ENCODE measurements around the gene HBP1. TPM values are rescaled to one million over a fixed set of nuclear protein-coding genes. Genes with fewer than 3 reads are reported as not detected.

The HBP1 gene
- total and polyA plus RNA-seq, 2 of the 13 experiments (the other 11 are each of a cell fraction or from before 2014, with no cell fraction given): 22.9 to 44.1 TPM

GRCh38 chr7:107169120-107170050, 582 bp downstream of the HBP1 start (continued):
- TF ChIP-seq GPN1 (CRISPR knock-in tag; IDR thresholded peaks at IDR 0.05; ENCODE audit: borderline replicate concordance) (no peak), RXRB (CRISPR knock-in tag; IDR thresholded peaks at IDR 0.05; ENCODE audit: borderline replicate concordance) (no peak), POLR2A (IDR thresholded peaks at IDR 0.05; ENCODE audit: insufficient read depth in 1 of 2, low read depth in 2 of 2, low read length in 2 of 2) (peak; percentile 68 to 84), DBP (CRISPR knock-in tag; IDR thresholded peaks at IDR 0.05; ENCODE audit: not compliant biosample characterization) (peak; percentile 56), ELF1 (CRISPR knock-in tag; IDR thresholded peaks at IDR 0.05) (peak; percentile 57), CHCHD3 (CRISPR knock-in tag; IDR thresholded peaks at IDR 0.05) (peak; percentile 21; the same call in 1 of the 2 replicates), MYPOP (CRISPR knock-in tag; IDR thresholded peaks at IDR 0.05) (0 out of 2 replicates have a peak, but pooled peaks have one; percentile 39), HIC2 (CRISPR knock-in tag; IDR thresholded peaks at IDR 0.05; ENCODE audit: low read depth) (0 out of 2 replicates have a peak, but pooled peaks have one; percentile 18), IRF2 (CRISPR knock-in tag; IDR thresholded peaks at IDR 0.05) (peak; percentile 89; the same call in 1 of the 2 replicates), HNF4A (CRISPR knock-in tag; IDR thresholded peaks at IDR 0.05) (peak; percentile 48), GATAD1 (CRISPR knock-in tag; IDR thresholded peaks at IDR 0.05) (peak; percentile 76), ZNF350 (CRISPR knock-in tag; IDR thresholded peaks at IDR 0.05; ENCODE audit: borderline replicate concordance, low read depth) (0 out of 2 replicates have a peak, but pooled peaks have one; percentile 51), GFI1 (CRISPR knock-in tag; IDR thresholded peaks at IDR 0.05; ENCODE audit: borderline replicate concordance) (0 out of 2 replicates have a peak, but pooled peaks have one; percentile 48), ZNF687 (CRISPR knock-in tag; IDR thresholded peaks at IDR 0.05) (peak; percentile 79), MATR3 (CRISPR knock-in tag; IDR thresholded peaks at IDR 0.05) (no peak), NCOA1 (CRISPR knock-in tag; IDR thresholded peaks at IDR 0.05) (peak; percentile 83), ZNF761 (CRISPR knock-in tag; conservative IDR thresholded peaks at IDR 0.05) (no peak), POGK (CRISPR knock-in tag; conservative IDR thresholded peaks at IDR 0.05) (peak; percentile 69; the same call in 1 of the 2 replicates)

Measured in HepG2 (cell line).